Mucosa of gallbladder (tissue), 1 donor: ENCODE results near the gene PEX5L. TPM values are rescaled to one million over a fixed set of nuclear protein-coding genes. Genes with fewer than 3 reads are reported as not detected.

Experiments used
- DNase-seq: peaks from one replicate; pipeline ENCODE4 v3.0.0-alpha.2; 2020; ENCODE audit warnings: low spot score
- total RNA-seq: library from RNA; stranded (reverse); gene quantifications from one replicate; pipeline ENCODE4 v1.2.1, GENCODE V29; 2021
- donor health status: DM: no; HTN: no; CAD: no.

The PEX5L gene
- total RNA-seq, 1 donor from 2014 or later = 0.23 TPM

GRCh38 chr3:179955809-179956208 is 80.9 kb downstream of the PEX5L start:
- DNase-seq = no peak

- DNase-seq = no peak
Observed at GRCh38 chr3:179955286-179955685, 81.5 kb downstream of the PEX5L start.

DNA sequence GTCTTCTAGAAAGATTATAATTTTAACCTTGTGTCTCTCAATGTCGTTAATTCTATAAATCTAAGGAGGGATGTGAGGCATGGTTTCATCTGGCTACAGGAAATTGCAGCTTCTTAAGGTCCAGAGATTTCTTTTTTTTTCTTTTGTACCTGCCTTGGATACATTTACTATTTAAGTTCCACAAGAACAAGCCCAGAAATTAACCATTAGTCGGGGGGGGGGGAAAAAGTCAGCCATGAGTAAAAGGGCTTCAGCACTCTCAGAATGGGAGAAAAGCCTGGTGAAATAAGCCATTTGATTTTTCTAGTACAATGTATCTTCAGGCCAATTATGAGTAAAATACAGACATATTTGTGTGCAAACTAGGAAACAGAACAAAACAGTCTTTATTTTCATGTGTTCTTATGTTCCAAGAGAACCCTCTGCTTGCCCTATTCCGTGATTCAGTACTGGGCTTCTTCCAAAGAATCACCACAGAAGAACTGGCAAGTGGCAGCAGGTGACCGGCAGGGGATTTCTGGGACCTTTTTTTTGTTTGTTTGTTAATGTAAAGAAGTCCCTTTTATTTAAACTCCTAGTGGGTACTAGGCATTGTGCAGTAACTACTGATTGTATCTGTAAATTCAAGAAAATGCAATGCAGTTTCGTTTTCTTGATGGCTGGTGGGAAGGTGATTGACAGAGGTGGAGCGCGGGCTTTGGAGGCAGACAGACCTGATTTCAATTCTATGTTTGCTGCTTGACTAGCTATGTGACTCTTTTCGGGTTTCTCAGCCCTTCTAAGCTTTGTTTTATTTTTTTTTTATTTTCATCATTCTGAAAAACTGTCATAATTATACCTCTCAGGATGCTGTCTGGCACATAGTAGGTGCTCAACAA is 82.5 kb downstream of the PEX5L start:
- DNase-seq = no peak

DNA sequence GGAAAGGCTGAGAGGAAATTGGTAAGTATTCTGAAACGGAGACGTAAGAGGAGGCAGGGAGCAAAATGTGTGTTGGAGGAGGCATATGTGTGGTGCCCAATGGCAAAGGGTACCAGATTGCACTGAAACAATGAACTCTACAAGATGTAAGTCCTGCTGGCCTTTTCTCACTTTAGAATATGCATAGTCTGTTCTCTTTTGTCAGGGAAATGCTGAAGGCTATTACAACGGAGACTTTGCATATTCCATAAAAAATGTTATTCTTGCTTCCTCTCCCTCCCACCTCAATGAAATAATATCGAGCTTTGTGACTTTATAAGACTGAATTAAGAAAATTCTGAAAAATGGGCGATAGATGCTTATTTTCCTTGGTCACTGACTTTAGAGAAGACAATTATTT is 85.9 kb downstream of the PEX5L start:
- no peak for DNase-seq

DNA sequence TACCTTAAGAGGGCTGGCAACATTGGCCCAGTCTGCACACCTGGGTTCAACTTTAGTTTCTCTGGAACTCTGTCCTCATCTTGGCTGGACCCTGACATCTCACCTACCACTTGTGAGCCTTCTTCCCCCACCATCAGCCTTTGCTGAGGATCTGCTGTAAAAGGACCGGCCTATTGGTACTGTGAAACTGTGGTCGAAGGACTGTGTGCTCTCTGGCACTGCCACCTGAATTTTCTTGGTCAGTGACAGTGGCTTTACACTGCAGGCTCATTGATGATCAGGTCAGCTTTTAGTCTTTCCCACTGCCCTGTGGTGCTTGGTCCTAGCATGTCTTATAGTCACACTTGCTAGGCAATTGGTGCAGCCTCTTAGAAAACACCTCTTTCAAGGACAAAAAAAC is 86.9 kb downstream of the PEX5L start:
- no peak for DNase-seq

DNA sequence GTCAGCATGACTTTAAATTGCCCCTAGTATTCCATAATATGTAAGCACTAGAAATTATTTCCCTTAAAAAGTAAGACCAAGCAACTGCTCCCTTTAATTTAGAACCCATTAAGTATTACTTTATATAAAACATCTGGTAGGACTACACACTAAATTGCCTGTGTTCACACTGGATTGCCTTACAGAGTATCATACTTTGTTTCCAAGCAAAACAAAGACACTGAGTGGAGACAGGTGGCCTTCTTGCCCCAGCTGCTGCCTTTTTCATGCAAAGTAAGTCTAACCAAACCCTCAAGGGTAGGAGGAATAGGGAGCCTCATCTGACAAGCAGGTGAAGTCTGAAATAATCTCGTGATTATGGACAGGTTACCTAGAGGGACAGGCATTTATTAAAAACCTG is 87.3 kb downstream of the PEX5L start:
- no peak for DNase-seq

GRCh38 chr3:179948740-179949139 is 88.0 kb downstream of the PEX5L start:
- DNase-seq = no peak

DNA sequence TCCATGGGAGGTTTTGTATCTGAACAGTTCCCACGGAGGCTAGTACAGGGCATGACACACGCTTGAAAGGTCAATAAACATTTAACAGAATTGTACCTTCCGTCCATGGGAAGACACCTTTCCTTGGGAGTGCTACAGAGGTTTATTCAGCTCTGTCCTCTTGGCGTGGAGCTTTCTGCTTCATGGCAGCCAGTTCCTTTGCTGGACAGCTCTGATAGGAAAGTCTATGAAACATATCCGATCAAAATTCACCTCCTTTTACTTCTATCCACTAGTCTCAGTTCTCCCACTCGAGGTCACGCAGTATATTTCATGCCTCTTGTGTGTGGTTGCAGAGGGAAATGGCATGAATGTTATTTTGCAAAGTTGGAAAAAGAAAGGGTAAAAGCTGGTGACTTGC is 91.2 kb downstream of the PEX5L start:
- DNase-seq = no peak

DNA sequence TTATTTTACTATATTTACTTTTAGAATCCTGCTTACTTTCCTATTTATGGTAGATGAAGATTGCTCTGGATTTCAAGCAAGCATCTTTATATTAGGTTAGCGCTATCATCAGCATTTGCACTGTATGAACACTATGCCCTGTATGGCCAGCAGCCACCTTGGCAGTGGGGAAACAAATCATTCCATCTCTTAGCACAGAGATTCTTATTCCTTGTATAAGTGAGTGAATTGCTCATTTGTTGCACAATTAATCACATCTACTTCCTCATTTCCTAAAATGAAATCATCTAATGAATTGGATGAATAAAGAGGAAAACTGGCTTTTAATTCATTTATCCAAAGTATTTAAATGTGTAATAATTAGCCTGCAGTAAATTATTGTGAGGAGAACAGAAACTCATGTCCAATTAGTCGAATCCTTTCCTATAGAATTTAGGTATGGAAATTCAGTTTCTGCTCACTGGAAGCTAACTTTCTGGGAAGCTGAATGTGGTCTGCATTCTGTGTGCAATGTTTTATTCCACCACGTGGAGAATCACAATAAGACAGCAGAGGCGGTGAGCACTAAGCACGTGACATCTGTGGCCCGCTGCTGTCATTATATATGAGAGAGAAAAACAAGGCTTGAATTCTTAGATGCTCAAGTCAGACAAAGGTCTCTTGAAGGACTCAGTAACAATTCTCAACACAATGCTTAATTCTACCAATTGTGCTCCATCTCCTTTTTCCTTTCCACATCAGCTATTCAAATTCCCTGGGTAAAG is 93.4 kb downstream of the PEX5L start:
- DNase-seq = no peak

- no peak for DNase-seq
Observed at GRCh38 chr3:179942553-179943075, 94.1 kb downstream of the PEX5L start.

GRCh38 chr3:179935710-179936109 is 101.0 kb downstream of the PEX5L start:
- DNase-seq = no peak

GRCh38 chr3:179933914-179934313 is 102.8 kb downstream of the PEX5L start:
- no peak for DNase-seq

GRCh38 chr3:179933080-179933479 is 103.7 kb downstream of the PEX5L start:
- DNase-seq = no peak

- DNase-seq = no peak
Observed at GRCh38 chr3:179932674-179933073, 104.1 kb downstream of the PEX5L start.

- peak; percentile 12 for DNase-seq
Observed at GRCh38 chr3:179929091-179929529, 107.6 kb downstream of the PEX5L start.

GRCh38 chr3:179927191-179927590 is 109.5 kb downstream of the PEX5L start:
- DNase-seq = no peak

DNA sequence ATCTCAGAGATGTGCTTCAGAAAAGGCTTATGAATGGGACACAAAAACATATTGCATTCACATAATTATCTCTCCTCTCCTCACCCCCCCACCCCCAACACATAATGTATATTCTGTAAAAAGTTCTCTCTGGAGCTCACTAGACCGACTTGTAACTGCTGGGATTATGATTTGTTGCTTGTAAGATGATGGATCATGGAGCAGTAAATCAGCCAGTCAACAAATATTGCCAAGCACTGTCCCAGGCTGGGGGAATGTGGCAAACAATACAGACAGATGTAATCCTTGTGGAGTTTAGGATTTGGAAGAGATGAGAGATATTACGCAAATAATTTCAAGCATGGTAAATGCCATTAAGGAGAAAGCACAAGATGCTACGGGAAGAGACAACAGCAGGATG is 114.8 kb downstream of the PEX5L start:
- DNase-seq = no peak

- DNase-seq = no peak
Observed at GRCh38 chr3:179921500-179921899, 115.2 kb downstream of the PEX5L start.

DNA sequence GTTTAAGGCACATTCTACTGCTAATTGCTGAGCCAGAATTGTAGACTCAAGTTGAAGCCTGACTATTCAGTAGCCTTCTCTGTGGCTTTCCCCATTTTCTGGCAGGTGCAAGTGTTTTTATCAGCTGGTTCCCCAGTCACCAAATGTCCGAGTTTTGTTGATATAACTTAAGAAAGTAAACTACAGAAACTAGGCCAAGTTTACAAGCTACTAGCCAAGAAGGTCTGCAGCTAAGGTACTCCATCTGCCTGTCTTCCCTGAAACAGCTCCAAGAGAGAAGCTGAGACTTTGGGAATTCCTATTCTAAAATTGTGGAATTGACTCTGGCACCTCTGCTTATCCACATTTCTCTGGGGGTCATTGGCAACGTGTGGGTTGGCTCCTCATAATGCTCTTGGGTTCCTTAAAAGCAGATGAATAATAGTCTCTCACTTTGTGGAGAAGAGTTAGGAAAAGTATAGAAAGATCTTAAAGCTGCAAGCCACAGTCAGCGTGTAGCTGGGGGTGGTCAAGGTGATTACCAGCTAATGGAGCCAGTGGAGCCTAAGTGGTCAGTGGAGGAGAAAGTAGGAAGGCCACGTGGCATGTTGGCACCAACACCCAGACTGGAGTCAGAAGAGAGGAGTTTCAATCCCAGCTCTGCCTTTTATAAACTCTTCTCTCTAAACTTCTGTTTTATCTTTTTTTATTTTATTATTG is 128.8 kb downstream of the PEX5L start:
- no peak for DNase-seq

DNA sequence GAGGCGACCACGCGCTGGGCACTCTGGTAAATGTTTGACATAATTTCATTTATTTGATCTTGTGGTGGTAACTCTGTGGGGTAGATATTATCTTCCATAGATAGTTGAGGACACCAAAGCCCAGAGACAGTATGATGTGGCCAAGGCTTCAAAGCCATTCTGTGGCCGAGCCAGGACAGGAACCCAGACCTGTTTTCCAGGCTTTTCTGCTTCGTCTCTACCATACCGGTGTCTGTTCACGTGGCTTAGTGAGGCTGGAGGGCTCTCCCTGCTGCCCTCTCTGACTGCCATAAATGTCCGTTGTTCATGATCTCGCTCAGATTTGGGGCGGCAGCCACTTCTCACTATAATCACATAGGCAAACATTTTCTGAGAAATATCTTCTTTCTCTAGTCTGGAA is 134.7 kb downstream of the PEX5L start:
- no peak for DNase-seq

DNA sequence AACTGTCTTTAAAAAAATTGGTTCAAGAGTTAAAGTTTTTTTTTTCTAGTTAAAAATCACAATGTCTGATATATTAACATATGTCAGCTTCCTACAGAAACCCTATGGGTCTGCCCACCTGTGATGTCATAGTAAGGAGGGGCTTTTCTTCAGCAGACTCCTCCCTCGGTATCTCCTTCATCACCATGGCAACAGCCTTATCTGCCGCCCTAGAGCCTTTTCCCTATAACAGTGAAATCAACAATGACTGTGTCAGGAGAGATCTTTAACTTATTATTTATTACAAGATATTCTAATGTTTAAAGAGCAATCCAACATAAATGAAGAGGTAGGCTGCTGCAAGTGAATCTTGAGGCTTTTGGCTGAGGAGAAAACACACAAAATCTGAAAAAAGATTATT is 138.7 kb downstream of the PEX5L start:
- DNase-seq = no peak

DNA sequence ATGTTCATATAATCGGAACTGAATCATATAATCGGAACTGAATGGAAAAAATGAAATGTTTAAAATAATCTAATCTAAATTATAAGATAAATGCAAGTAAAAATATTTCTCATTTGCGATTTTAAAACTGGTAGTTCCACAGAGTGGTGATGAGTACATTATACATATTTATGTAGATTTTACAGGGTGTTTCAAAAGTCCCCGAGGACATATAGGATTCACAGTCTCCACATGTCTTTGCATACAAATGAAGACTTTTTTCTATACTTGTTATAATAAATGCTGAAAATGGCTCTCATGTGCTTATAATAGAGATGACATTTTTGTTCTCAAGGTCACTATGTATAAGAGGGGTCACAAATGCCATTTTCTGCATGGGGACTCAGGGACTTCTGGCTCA is 139.5 kb downstream of the PEX5L start:
- DNase-seq = no peak
